Activated T-cell treated with anti-CD3 and anti-CD28 coated beads, Interleukin-2, amount 50 U/mL, for 24 hours (primary cell): ENCODE measurements around the gene LGALS9.
"Not testable (repeated sequence)": the region's sequence is repeated elsewhere in the genome, so short reads cannot be mapped to it uniquely, and the experiment has no call there.

Experiments
- DNase-seq: peaks from one replicate; pipeline ENCODE4 v3.0.0-alpha.2; 2020
- H3K27ac Mint-ChIP-seq: 2 replicates; pipeline ENCODE4 v1.8.0; 2020; ENCODE audit warnings: mild to moderate bottlenecking, mixed read lengths
- H3K27me3 Mint-ChIP-seq: 2 replicates; pipeline ENCODE4 v1.8.0; 2020; ENCODE audit warnings: mixed read lengths
- H3K36me3 Mint-ChIP-seq: 2 replicates; pipeline ENCODE4 v1.8.0; 2020; ENCODE audit warnings: low read depth, mixed read lengths
- H3K4me1 Mint-ChIP-seq: 2 replicates; pipeline ENCODE4 v1.8.0; 2020; ENCODE audit warnings: low read depth, mixed read lengths
- H3K4me3 Mint-ChIP-seq: 2 replicates; pipeline ENCODE4 v1.8.0; 2020; ENCODE audit warnings: mild to moderate bottlenecking, moderate library complexity, mixed read lengths
- H3K9me3 Mint-ChIP-seq: 2 replicates; pipeline ENCODE4 v1.8.0; 2020; ENCODE audit warnings: mixed read lengths

The LGALS9 gene

DNA sequence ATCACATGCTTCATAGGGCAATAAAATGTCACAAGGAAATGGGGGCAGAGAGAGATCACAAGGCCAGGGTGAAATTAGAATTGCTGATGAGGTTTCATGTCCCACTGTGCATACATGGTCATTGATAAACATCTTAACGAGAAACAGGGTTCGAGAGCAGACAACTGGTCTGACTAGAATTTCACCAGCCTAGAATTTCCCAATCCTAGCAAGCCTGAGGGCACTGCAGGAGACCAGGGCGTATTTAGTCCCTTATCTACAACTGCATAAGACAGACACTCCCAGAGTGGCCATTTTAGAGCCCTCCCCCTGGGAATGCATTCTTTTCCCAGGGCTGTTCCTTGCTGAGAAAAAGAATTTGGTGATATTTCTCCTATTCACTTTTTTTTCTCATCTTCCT lies 55.3 kb downstream of the LGALS9 start:
- DNase-seq, H3K36me3 Mint-ChIP-seq, H3K27ac Mint-ChIP-seq, H3K4me1 Mint-ChIP-seq, H3K4me3 Mint-ChIP-seq: not testable (repeated sequence)
- Mint-ChIP-seq H3K9me3 (peaks cover 11% of the 10 kb centered on the region), H3K27me3 (peaks cover 41% of the 10 kb centered on the region)

DNA sequence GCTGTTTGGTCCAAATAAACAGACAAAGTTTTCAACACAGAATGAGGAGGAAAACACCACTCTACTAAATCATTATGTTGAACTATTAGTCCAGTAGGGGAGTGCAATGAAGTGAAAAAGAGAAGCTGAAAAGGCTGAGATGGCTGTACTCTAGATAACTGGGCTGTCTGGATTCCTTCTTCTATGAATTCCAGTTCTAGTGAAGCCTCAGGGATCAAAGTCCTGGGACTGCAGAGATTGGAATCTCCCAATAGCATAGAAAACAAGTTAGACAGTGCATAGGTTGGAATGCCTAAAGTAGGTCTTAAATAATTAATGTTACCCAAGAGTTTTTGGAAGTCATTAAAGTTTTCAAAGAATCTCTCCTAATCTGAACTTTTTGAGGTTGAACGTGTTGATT lies 59.9 kb downstream of the LGALS9 start:
- Mint-ChIP-seq H3K27ac (no peak overlapping the region), H3K4me1 (no peaks in the 10 kb centered on the region), H3K9me3 (peaks cover 20% of the 10 kb centered on the region), H3K27me3 (peaks cover 19% of the 10 kb centered on the region), H3K36me3 (no peaks in the 10 kb centered on the region), H3K4me3 (no peak overlapping the region)
- DNase-seq, result no peak

DNA sequence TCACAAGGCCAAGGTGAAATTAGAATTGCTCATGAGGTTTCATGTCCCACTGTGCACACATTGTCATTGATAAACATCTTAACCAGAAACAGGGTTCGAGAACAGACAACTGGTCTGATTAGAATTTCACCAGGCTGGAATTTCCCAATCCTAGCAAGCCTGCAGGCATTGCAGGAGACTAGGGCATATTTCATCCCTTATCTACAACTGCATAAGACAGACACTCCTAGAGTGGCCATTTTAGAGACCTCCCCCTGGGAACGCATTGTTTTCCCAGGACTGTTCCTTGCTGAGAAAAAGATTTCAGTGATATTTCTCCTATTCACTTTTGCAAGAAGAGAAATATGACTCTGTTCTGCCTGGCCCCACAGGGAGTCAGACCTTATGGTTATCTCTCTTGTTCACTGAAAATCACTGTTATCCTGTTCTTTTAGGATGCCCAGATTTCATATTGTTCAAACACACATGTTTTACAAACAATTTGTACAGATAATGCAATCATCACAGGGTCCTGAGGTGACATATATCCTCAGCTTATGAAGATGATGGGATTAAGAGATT lies 64.3 kb downstream of the LGALS9 start:
- not testable (repeated sequence) for H3K36me3 Mint-ChIP-seq, DNase-seq, H3K27ac Mint-ChIP-seq, H3K4me1 Mint-ChIP-seq, H3K4me3 Mint-ChIP-seq
- Mint-ChIP-seq H3K9me3 (peaks cover 15% of the 10 kb centered on the region), H3K27me3 (peaks cover 19% of the 10 kb centered on the region)
